LNCAP (cell line): ENCODE measurements around the gene SHPK.

ENCODE experiments used
- TF ChIP-seq, protein P1 (sequence below): fragments of 450-650 bp; IDR thresholded peaks from 2 replicates; pipeline ENCODE4 v1.5.1; 2017; ENCODE audit warnings: mild to moderate bottlenecking

The SHPK gene

DNA sequence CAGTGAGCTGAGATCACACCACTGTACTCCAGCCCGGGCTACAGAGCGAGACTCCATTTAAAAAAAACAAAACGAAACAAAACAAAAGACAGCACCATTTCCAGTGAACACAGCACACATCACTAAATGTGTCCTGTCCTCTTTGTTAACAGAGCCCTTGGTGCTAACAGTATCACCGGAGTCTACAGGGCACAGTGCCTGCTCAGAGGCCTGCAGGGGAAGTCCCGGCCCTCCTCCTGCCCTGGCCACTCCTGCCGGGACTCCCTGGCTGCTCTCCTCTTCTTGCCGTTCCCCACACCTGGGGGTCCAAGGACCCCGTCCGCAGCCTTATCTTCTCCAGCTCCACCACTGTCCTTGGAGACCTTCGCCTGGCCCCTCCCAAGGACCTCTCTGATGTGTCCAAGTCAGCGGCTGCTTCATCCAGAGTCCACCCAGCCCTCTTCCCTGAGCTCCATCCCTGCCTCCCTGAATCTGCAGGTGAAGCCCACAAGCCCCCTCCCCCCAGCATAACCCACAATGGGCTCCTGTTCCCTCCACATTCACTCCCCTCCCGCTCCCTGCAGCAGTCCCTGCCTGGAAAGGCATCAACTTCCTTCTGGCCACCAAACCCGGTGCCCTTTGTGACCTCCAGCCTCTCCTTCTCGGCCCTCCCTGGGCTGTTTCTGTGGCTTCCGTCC, 35.4 kb downstream of the SHPK start:
- TF ChIP-seq, protein P1, sequence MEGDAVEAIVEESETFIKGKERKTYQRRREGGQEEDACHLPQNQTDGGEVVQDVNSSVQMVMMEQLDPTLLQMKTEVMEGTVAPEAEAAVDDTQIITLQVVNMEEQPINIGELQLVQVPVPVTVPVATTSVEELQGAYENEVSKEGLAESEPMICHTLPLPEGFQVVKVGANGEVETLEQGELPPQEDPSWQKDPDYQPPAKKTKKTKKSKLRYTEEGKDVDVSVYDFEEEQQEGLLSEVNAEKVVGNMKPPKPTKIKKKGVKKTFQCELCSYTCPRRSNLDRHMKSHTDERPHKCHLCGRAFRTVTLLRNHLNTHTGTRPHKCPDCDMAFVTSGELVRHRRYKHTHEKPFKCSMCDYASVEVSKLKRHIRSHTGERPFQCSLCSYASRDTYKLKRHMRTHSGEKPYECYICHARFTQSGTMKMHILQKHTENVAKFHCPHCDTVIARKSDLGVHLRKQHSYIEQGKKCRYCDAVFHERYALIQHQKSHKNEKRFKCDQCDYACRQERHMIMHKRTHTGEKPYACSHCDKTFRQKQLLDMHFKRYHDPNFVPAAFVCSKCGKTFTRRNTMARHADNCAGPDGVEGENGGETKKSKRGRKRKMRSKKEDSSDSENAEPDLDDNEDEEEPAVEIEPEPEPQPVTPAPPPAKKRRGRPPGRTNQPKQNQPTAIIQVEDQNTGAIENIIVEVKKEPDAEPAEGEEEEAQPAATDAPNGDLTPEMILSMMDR: no peak

DNA sequence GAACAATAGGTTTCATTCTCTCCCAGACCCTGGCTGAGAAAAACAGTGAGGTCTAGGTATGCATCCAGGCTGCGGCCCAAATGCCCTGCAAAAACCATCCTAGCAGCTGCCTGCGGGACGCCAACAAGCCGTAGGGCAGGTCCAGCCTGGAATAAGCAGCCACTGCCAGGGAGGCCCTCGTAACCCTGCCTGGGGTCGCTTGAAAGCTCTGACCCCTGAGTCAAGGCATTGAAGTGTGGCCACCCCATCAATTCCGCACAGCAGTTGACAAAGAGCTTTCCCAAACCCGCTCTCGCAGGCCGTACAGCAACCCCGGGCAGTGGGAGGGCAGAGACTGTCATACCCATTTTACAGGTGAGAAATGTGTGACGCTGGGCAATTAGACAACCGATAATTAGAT, 38.0 kb downstream of the SHPK start:
- TF ChIP-seq, protein P1: no peak

DNA sequence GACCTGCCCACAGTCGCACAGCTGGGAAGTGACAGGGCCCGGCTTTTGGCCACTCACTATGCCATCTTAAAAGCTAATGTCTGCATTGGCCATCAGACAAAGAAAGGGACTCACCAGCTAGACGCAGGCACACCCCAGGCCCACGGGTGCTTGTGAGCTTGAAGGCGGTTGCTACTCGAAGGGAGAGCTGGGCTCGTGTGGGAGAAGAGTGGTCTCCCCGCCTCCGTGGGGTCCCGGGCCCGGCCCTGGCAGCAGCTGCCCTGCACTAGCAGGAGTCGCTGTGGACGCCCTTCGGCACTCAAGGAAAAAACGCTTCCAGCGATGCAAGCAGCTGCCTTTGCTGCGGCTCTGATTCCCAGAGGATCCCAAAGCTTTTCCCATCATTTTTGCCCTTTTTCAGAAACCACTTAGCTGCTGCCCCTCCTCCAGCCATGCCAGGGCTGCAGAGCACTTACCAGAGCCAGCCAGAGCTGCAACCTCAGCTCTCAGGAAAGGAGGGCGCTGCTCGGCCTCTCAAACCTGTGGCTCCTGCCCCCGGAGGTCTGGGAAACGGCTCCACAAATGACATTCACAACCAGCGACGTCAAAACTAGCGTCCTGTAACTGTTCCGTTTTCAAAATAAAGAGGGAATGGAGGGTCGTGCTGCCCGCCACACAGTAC, 39.1 kb downstream of the SHPK start:
- TF ChIP-seq, protein P1: no peak

DNA sequence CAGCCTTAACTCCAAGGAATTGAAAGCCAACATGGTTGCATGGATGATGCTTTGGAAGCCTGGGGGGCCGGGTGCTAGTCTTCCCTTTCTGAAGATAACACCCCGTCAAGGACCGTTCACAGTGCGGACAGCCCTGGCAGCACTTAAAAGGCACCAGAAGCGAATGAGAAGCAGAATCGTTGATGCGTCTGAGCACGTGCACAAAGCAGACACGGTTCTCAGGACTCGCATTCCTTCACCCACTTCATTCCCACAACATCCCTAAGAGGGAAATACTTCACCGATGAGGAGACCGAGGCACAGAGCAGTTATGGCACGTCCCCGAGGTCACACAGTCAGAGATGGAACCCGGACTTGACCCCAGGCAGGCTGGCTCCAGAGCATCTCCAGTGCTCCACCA, 41.1 kb downstream of the SHPK start:
- TF ChIP-seq, protein P1: no peak

DNA sequence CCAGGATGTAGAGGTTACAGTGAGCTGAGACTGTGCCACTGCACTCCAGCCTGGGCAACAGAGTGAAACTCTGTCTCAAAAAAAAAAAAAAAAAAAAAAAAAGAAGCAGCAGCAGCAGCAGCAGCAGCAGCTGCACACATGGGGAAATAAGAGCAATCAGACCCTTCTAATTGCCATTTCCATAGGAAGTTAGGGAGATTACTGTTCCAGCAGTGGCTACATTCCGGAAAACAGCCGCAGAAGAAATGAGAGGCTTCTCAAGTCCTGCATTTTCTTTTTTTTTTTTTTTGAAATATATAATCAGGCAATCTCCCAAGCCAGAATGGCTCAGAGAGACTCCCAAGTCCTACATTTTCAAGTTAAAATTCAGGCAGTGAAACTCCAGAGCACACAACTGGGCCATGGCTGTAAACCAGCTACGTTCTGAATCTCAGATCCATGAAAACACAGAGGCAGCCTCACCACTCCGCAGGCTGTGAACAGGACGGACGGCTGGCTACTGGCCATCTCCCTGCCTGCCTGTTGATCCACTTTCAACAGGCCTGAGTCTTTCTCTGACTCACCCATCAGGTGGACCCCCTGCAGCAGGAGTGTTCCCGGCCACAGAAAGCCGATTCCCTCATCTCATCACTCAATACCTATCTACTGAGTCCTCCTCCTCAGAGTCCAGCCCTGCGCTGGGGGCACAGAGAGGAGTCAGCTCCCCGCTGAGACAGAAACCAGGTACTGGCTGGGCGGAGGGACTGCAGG, 41.8 kb downstream of the SHPK start:
- TF ChIP-seq, protein P1: no peak

DNA sequence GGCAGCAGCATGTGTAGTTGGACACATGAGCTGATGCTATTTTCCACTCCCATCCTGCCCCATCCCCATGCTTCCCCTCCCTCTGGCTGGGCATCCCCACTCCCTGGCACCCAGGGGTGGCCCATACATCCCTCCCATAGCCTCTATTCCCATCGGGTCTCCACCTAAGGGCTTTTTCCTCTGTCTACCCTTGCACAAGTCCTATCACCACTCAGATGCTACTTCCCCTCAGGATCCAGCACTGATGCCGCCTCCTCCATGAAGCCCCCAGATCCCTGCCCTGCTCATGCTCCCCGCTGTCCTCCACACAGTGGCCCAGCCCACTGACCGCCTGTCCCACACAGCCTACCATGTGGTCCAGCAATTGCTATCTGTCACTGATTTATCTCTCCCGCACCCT, 42.7 kb downstream of the SHPK start:
- TF ChIP-seq, protein P1: no peak

DNA sequence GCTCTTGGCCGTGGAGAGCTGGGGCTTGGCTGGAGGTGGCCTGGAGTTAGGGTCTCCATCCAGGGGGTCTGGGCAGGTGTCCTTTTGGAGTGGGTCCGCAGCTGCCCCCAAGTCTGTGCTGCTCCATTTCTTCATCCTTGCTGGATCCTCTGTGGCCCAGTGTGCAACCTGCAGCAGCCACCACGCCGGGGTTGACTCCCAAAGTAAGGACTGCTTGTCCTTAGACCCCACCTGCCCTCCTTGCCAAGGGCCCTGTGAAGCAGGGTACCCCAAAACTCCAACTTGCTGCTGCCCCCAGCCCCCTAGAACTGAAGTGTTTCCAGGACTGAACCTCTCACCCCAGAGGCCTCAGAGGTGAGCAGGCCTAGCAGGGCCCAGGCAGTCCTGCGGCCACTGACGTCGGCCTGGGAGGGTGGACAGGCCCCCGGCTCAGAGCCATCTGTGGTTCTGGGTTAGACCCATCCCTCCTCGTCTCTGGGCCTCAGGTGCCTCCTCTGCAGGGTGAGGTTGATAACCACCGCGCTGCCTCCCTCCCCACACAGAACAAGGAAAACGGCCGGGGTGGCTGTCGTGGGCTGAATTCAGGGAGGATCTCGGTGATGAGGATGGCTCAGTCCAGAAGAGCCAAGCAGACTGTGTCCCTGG, 43.7 kb downstream of the SHPK start:
- TF ChIP-seq, protein P1: no peak
